MM.1S (cell line): ENCODE data around the gene SH3TC2.

Experiments used
- CTCF ChIP-seq: fragments of 300-600 bp; sonication (generic); IDR thresholded peaks from 2 replicates; pipeline ENCODE4 v1.5.1; 2016; ENCODE audit warnings: antibody characterized with exemption, low read length, mixed read lengths
- EZH2 ChIP-seq: fragments of 300-600 bp; sonication (generic); optimal IDR thresholded peaks from 2 replicates; pipeline ENCODE3; 2017; ENCODE audit warnings: low read depth, mild to moderate bottlenecking, antibody characterized with exemption, low read length, mixed read lengths
- EZH2phosphoT487 ChIP-seq: fragments of 300-600 bp; sonication (generic); IDR thresholded peaks from 2 replicates; pipeline ENCODE4 v1.6.1; 2018; ENCODE audit warnings: antibody characterized with exemption, low read length

DNA sequence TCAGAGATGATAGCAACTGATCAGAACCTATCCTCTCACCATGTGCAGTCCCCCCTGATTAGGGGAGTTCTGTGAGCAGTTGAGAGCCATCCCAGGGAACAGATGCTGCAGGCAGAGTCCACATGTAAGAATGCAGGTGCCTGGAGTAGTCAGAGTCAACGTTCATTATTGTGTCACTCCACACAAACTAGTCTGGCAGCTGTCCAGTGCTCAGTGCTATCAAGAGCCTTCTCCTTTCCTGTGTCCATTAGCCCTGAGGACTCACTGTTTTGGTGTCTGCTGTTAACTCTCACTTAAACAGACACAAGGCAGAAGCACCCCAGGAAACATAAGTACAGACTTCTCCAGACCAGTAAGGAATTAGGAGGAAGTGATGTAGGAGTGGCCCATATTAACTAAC lies 2.5 kb downstream of the SH3TC2 start:
- TF ChIP-seq CTCF (no peak), EZH2 (no peak), EZH2phosphoT487 (no peak)
